Mononuclear cell (primary cell): ENCODE results near the gene VEPH1. TPM values are rescaled to one million over a fixed set of nuclear protein-coding genes. Genes with fewer than 3 reads are reported as not detected.
"Not testable (repeated sequence)": the region's sequence is repeated elsewhere in the genome, so short reads cannot be mapped to it uniquely, and the experiment has no call there.

Source experiments
- H3K27me3 ChIP-seq: 2 replicates; pipeline ENCODE4 v1.6.0; 2011; ENCODE audit warnings: low read length, control low read depth; ENCODE audit not compliant: insufficient read depth
- H3K4me1 ChIP-seq: 2 replicates; pipeline ENCODE4 v1.5.1; 2011; ENCODE audit warnings: mild to moderate bottlenecking, low read length, control low read depth; ENCODE audit not compliant: insufficient read depth
- H3K4me3 ChIP-seq: 2 replicates; pipeline ENCODE4 v1.5.1; 2011; ENCODE audit warnings: mild to moderate bottlenecking, low read length, moderate library complexity
- H3K9me3 ChIP-seq: 2 replicates; pipeline ENCODE4 v1.5.1; 2011; ENCODE audit warnings: low read depth, mild to moderate bottlenecking, control low read depth, low read length
- total RNA-seq: library from RNA; depleted of rRNA; stranded (reverse); fragments of >200 nt; gene quantifications from one replicate; pipeline ENCODE4 v1.2.3, GENCODE V29; 2012

The VEPH1 gene
- total RNA-seq, 1 donor: 8.8 TPM

DNA sequence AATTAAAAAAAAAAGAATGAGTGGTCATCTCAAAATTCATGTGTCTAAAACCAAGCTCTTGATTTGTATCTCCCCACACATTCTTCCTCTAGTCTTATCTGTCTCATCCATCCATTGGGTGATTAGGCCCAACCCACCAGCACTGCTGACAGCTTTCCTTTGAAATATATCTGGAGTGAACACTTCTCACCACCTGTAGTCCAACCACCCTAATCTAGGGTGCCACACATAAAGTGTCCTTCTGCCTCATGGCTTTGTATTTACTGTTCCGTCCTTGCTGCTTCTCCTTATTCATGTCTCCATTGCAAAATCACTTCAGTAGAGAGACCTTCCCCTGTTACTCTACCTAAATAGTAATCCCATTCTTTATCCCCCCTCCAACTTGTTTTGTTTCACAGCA lies 149.0 kb downstream of the VEPH1 start:
- Histone ChIP-seq H3K27me3 (no peaks in the 10 kb centered on the region), H3K4me1 (no peaks in the 10 kb centered on the region), H3K9me3 (no peaks in the 10 kb centered on the region)

DNA sequence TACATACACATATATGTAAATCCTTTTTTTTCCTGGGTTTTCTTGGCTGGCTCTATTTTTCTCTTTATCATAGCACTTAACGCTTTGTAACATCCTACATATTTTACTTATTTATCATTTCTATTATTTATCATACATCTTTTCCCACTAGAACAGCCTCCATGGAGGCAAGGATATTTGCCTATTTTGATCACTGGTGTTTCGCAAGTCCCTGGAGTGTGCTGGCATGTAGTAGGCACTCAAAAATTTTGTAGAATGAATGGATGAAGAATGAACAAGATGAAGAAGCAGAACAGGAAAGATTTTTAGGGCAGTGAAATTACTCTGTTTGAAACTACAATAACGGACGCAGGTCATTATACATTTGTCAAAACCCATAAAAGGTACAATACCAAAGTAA lies 149.6 kb downstream of the VEPH1 start:
- Histone ChIP-seq H3K4me3 (no peak overlapping the region), H3K27me3 (no peaks in the 10 kb centered on the region), H3K9me3 (no peaks in the 10 kb centered on the region), H3K4me1 (no peaks in the 10 kb centered on the region)

More for the DNA sequence above, 149.0 kb downstream of the VEPH1 start:
- no peak overlapping the region for H3K4me3 ChIP-seq

DNA sequence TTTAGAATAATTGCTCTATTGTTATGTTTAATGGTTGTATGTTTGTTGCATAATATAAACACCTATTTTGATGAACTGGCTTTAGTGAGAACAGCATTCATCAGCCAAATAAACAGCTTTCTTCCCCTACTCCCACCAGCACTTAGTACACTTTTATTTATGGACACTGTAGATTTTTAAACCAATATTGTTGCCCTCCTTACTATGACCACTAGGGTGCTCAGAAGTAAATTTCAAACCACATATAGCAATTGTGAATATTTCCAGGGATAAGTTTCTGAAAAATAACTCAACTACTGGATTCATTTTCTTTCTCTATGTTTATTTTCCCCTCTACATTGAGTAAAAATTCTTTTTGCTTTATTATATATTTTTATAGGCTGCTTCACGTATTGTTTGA lies 151.2 kb downstream of the VEPH1 start:
- H3K4me1 ChIP-seq: no peaks in the 10 kb centered on the region
- no peaks in the 10 kb centered on the region for H3K9me3 ChIP-seq
- H3K27me3 ChIP-seq: no peaks in the 10 kb centered on the region
- H3K4me3 ChIP-seq: no peak overlapping the region

- not testable (repeated sequence) for H3K4me3 ChIP-seq, H3K9me3 ChIP-seq, H3K27me3 ChIP-seq, H3K4me1 ChIP-seq
These were observed 152.6 kb downstream of the VEPH1 start for GRCh38 chr3:157350651-157351050.

DNA sequence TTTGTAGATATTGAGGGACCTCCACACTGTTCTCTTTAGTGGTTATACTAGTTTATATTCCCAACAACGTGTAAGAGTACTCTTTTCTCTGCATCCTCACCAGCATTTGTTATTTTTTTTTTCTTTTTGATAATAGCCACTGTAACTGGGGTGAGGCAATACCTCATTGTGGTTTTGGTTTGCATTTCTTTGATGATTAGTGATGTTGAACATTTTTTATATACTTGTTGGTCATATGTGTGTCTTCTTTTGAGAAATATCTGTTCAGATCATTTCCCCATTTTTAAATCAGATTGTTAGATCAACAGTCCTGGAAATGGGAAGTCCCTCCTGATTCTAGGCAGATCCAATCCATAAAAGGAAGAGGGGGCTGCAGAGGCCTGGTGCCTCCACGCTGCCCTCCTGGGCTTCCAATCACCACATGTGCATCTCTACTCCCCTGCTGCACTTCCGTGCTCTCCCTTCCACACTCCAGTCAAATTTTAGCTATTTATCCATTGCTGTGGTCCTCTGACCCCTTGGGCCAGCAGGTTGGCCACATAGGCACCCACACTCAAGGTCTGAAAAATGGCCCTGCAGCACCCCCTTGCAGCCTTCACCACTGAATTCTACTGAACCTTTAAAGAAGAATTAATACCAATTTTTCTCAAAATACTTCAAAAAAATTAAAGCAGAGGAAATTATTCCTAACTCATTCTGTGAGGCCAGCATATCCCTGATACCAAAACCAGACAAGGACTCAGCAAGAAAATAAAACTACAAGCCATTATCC lies 154.7 kb downstream of the VEPH1 start:
- H3K4me1 ChIP-seq, H3K27me3 ChIP-seq, H3K4me3 ChIP-seq, H3K9me3 ChIP-seq: not testable (repeated sequence)

- no peaks in the 10 kb centered on the region for H3K9me3 ChIP-seq
- no peaks in the 10 kb centered on the region for H3K4me1 ChIP-seq
- H3K4me3 ChIP-seq: no peak overlapping the region
- no peaks in the 10 kb centered on the region for H3K27me3 ChIP-seq
These were observed 155.5 kb downstream of the VEPH1 start for GRCh38 chr3:157347577-157348303.

GRCh38 chr3:157336252-157337009 lies 166.8 kb downstream of the VEPH1 start:
- Histone ChIP-seq H3K27me3 (no peaks in the 10 kb centered on the region), H3K4me1 (no peaks in the 10 kb centered on the region), H3K9me3 (no peaks in the 10 kb centered on the region), H3K4me3 (no peak overlapping the region)

DNA sequence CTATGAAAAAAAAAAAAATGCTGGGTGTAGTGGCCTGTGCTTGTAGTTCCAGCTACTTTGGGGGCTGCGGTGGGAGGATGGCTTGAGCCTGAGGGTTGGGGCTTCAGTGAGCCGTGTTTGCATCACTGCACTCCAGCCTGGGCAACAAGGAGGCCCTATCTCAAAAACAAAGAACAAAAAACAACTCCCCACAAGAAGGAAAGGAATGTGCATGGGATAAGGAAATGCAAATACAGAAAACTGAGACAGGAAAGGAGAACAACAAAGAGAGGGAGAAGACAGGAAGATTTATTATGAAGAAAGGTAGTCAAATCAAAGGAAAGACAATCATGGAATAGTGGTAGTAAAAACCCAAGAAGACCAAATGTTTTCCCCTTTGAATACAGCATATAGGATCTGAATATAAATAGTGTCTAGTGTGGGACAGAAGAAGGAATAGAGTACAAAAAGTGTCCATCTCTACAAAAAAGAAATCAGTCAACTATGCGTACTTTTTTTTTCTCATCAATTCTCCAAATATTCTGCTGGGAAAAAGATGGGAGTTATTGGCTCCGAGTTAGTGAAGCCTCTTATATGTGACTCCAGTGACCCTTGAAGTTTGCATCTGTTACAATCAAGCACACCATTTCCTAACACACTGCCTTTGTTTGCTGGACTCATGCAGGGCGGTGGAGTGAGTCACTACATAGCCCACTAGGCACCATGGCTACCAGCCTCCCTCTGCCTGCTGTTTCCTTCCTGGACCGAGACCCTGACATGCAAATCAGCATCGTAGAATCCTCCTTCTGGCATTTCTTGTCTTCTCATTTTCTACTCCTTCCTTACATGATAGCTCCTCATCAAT lies 167.8 kb downstream of the VEPH1 start:
- Histone ChIP-seq H3K4me1 (no peaks in the 10 kb centered on the region), H3K9me3 (no peaks in the 10 kb centered on the region), H3K4me3 (no peak overlapping the region), H3K27me3 (no peaks in the 10 kb centered on the region)

DNA sequence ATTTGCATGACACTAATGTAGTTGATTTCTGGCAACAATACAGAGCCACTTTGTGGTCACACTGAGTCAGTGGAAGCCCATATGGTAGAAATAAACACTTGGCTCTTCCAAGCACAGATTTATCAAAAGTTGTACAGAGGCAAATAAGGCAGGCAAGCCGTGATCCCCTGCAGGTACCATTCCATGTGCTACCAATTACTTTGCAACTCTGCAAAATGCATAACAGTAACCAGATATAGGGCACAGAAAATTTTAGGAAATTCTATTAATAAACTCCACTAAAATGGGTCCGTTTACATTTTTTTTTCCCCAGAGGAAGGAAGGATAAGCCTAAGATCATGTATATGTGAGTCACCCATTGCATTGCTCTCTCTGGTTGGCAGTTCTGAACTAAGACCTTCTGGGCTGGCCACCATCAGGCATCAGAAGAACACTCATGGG lies 169.6 kb downstream of the VEPH1 start:
- no peaks in the 10 kb centered on the region for H3K4me1 ChIP-seq
- H3K9me3 ChIP-seq: no peaks in the 10 kb centered on the region
- no peaks in the 10 kb centered on the region for H3K27me3 ChIP-seq

DNA sequence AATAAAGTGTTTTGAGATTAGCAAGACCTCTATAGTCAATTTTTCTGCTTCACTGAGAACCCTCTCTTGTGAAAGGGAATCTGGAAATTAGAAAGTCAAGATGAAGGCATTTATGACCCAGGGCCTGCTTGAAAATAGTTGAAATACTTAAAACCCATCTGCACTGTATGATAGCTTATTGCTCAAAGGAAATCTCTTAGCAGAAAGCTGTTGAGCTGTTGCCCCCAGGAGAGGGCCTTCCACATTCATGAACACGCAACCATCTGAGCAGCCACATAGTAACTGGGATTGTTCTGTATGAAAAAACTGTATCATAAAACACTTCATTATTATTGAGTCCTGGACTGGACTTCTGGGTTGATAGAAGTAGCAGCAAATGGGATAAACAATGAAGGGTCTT lies 173.0 kb downstream of the VEPH1 start:
- Histone ChIP-seq H3K4me3 (no peak overlapping the region), H3K27me3 (no peaks in the 10 kb centered on the region), H3K4me1 (no peaks in the 10 kb centered on the region), H3K9me3 (no peaks in the 10 kb centered on the region)

More for the DNA sequence above, 169.6 kb downstream of the VEPH1 start:
- no peak overlapping the region for H3K4me3 ChIP-seq

GRCh38 chr3:157329551-157329950 lies 173.7 kb downstream of the VEPH1 start:
- Histone ChIP-seq H3K9me3 (no peaks in the 10 kb centered on the region), H3K4me3 (no peak overlapping the region), H3K27me3 (no peaks in the 10 kb centered on the region), H3K4me1 (no peaks in the 10 kb centered on the region)

DNA sequence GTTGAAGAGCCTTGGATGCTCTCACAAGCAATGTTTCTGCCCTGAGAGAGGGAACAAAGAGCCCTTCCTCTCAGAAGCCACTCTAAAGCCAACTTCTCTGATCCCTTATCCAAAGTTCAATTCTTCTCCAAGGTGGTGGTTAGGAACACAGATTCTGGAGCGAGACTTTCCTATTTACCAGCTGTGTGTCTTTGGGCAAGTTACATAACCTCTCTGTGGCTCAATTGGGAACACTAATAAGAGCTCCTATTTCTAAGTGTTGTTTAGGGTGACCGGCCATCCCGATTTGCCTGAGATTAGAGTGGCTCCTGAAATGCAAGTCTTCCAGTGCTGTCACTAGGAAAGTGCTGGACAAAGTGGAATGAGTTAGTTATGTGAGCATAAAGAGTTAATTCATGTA lies 175.4 kb downstream of the VEPH1 start:
- Histone ChIP-seq H3K4me3 (no peak overlapping the region), H3K27me3 (no peaks in the 10 kb centered on the region), H3K9me3 (no peaks in the 10 kb centered on the region), H3K4me1 (no peaks in the 10 kb centered on the region)

DNA sequence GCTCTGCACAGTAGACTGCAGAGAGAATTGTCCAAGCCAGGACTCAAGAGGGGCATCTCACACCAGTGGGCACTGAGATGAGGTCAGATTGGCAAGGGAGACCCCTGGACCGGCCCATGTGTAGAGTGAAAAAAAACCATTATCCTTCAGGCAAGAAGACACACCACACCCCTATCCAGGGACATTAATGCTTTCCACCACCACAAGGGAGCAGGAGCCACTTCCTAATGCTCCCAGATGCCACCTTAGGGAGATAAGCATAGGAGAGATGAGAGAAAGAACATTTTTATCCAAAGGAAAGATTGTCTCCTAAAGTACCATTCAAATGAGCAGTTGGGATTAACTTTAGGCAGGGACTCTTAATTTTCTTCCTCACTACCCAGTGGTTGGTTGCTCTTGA lies 176.2 kb downstream of the VEPH1 start:
- Histone ChIP-seq H3K4me3 (no peak overlapping the region), H3K4me1 (no peaks in the 10 kb centered on the region), H3K27me3 (no peaks in the 10 kb centered on the region), H3K9me3 (no peaks in the 10 kb centered on the region)

GRCh38 chr3:157324869-157325268 lies 178.3 kb downstream of the VEPH1 start:
- not testable (repeated sequence) for H3K9me3 ChIP-seq, H3K4me3 ChIP-seq, H3K4me1 ChIP-seq, H3K27me3 ChIP-seq
